OCI-LY7 (cell line): ENCODE data around the gene MAS1L. TPM values are rescaled to one million over a fixed set of nuclear protein-coding genes. Genes with fewer than 3 reads are reported as not detected.

Source experiments
- BruUV-seq: library from RNA; stranded (reverse); fragments of 400-500 nt; replicated peaks from 2 replicates; lab custom pipeline; 2021; lab: Mats Ljungman, UMichigan
- CTCF ChIA-PET: fragments of 300-600 bp; sonication (Branson Sonifier 250); formaldehyde crosslinking; loops from one replicate; lab custom pipeline; 2022; ENCODE audit warnings: antibody characterized with exemption; ENCODE audit not compliant: unreplicated experiment; lab: Charles Lee
- POLR2A ChIA-PET: fragments of 300-600 bp; sonication (Branson Sonifier 250); formaldehyde crosslinking; loops from one replicate; lab custom pipeline; 2022; ENCODE audit warnings: antibody characterized with exemption; lab: Charles Lee
- DNase-seq: peaks from one replicate; pipeline ENCODE4 v3.0.0-alpha.2; 2015; ENCODE audit warnings: low spot score
- H2AFZ ChIP-seq: fragments of 200-600 bp; sonication (generic), shearing (Covaris generic); 2 replicates; pipeline ENCODE4 v1.6.1; 2014; ENCODE audit warnings: mild to moderate bottlenecking, antibody characterized with exemption, low read length, moderate library complexity
- H3K27ac ChIP-seq: fragments of 200-600 bp; sonication (generic); 2 replicates; pipeline ENCODE4 v1.5.1; 2014; ENCODE audit warnings: mixed run types, low read depth, mild to moderate bottlenecking, moderate library complexity, low read length, inconsistent platforms; ENCODE audit not compliant: poor library complexity, severe bottlenecking
- H3K36me3 ChIP-seq: fragments of 200-600 bp; sonication (generic); 2 replicates; pipeline ENCODE4 v1.6.1; 2014; ENCODE audit warnings: mild to moderate bottlenecking, antibody characterized with exemption, low read length, moderate library complexity, mixed read lengths; ENCODE audit not compliant: insufficient read depth
- H3K4me1 ChIP-seq: fragments of 200-600 bp; sonication (generic); 2 replicates; pipeline ENCODE4 v1.5.1; 2014; ENCODE audit warnings: mild to moderate bottlenecking, low read length; ENCODE audit not compliant: insufficient read depth, poor library complexity, severe bottlenecking
- H3K4me2 ChIP-seq: fragments of 200-600 bp; sonication (generic); 2 replicates; pipeline ENCODE4 v1.6.1; 2014; ENCODE audit warnings: mild to moderate bottlenecking, low read length
- H3K4me3 ChIP-seq: fragments of 200-600 bp; sonication (generic); 2 replicates; pipeline ENCODE4 v1.5.1; 2014; ENCODE audit warnings: mild to moderate bottlenecking, low read depth, low read length; ENCODE audit not compliant: poor library complexity, severe bottlenecking
- H3K79me2 ChIP-seq: fragments of 200-600 bp; sonication (generic); 2 replicates; pipeline ENCODE4 v1.6.1; 2016; ENCODE audit warnings: low read depth, mild to moderate bottlenecking, low read length, moderate library complexity, mixed read lengths; ENCODE audit not compliant: insufficient read depth
- H3K9me2 ChIP-seq: fragments of 200-600 bp; sonication (generic); 2 replicates; pipeline ENCODE4 v1.6.1; 2016; ENCODE audit warnings: mild to moderate bottlenecking, low read length, mixed read lengths; ENCODE audit not compliant: insufficient read depth
- H3K9me3 ChIP-seq: fragments of 200-600 bp; sonication (generic); 2 replicates; pipeline ENCODE4 v1.6.1; 2014; ENCODE audit warnings: mild to moderate bottlenecking, mixed run types, low read length, mixed read lengths
- H4K20me1 ChIP-seq: fragments of 200-600 bp; sonication (generic); 2 replicates; pipeline ENCODE4 v1.6.1; 2014; ENCODE audit warnings: mild to moderate bottlenecking, antibody characterized with exemption, low read length, moderate library complexity, mixed read lengths; ENCODE audit not compliant: insufficient read depth
- EZH2phosphoT487 ChIP-seq: fragments of 200-600 bp; sonication (generic); IDR thresholded peaks from 2 replicates; pipeline ENCODE4 v1.6.1; 2018; ENCODE audit warnings: low read depth, borderline replicate concordance, mild to moderate bottlenecking, mixed run types, antibody characterized with exemption, low read length, moderate library complexity, mixed read lengths
- intact Hi-C: fragments of 100-400 bp; cut with micrococcal nuclease; formaldehyde crosslinking; loops from one replicate; pipeline ENCODE4 v1.10.0; 2022; ENCODE audit not compliant: unreplicated experiment
- total RNA-seq, 2 experiments: library from RNA; depleted of rRNA in 1 of 2; stranded (reverse); fragments of >200 nt in 1 of 2; shearing (Covaris generic) in 1 of 2; gene quantifications; 2 replicates each; pipeline ENCODE4 v1.2.3, GENCODE V29; 2014 to 2022
- TF ChIP-seq, protein P1 (sequence below): fragments of 200-600 bp; sonication (generic); conservative IDR thresholded peaks from 2 replicates; pipeline ENCODE4 v1.5.1; 2014; ENCODE audit warnings: mild to moderate bottlenecking, antibody characterized with exemption, low read length, moderate library complexity, mixed read lengths

Gene MAS1L
- total RNA-seq, 2 experiments from 2014 or later = not detected

DNA sequence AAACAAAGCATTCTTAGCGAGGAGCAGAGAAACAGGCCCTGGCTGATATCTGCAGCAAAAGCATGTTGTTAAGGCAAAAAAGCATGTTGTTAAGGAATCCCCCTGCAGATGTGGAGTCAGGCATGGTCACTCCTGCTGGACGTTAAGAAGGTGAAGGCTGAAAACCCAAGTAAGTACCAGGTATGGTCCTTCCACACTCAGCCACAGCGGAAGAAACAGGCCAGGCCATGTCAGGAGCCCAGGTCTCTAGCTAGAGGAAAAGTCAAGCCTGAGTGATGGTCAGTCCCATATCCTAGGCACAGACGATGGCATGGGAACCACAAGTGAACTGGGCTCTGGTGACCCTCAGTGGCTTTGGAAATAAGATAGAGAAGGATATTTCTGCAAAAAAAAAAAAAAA is 32.5 kb upstream of the MAS1L start:
- Histone ChIP-seq H3K36me3 (no peaks in the 10 kb centered on the region), H3K4me1 (no peaks in the 10 kb centered on the region), H3K9me2 (no peaks in the 10 kb centered on the region), H3K9me3 (no peaks in the 10 kb centered on the region), H3K79me2 (no peaks in the 10 kb centered on the region), H3K4me2 (no peak overlapping the region), H2AFZ (no peak overlapping the region), H3K4me3 (no peak overlapping the region), H3K27ac (no peak overlapping the region), H4K20me1 (no peaks in the 10 kb centered on the region)
- intact Hi-C loops = no loop called here
- BruUV-seq = no TSS peak
- no peak for DNase-seq
- TF ChIP-seq, protein P1, sequence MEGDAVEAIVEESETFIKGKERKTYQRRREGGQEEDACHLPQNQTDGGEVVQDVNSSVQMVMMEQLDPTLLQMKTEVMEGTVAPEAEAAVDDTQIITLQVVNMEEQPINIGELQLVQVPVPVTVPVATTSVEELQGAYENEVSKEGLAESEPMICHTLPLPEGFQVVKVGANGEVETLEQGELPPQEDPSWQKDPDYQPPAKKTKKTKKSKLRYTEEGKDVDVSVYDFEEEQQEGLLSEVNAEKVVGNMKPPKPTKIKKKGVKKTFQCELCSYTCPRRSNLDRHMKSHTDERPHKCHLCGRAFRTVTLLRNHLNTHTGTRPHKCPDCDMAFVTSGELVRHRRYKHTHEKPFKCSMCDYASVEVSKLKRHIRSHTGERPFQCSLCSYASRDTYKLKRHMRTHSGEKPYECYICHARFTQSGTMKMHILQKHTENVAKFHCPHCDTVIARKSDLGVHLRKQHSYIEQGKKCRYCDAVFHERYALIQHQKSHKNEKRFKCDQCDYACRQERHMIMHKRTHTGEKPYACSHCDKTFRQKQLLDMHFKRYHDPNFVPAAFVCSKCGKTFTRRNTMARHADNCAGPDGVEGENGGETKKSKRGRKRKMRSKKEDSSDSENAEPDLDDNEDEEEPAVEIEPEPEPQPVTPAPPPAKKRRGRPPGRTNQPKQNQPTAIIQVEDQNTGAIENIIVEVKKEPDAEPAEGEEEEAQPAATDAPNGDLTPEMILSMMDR = no peak
- TF ChIP-seq EZH2phosphoT487 = no peak
- POLR2A ChIA-PET = no interaction called here
- CTCF ChIA-PET = no interaction called here

DNA sequence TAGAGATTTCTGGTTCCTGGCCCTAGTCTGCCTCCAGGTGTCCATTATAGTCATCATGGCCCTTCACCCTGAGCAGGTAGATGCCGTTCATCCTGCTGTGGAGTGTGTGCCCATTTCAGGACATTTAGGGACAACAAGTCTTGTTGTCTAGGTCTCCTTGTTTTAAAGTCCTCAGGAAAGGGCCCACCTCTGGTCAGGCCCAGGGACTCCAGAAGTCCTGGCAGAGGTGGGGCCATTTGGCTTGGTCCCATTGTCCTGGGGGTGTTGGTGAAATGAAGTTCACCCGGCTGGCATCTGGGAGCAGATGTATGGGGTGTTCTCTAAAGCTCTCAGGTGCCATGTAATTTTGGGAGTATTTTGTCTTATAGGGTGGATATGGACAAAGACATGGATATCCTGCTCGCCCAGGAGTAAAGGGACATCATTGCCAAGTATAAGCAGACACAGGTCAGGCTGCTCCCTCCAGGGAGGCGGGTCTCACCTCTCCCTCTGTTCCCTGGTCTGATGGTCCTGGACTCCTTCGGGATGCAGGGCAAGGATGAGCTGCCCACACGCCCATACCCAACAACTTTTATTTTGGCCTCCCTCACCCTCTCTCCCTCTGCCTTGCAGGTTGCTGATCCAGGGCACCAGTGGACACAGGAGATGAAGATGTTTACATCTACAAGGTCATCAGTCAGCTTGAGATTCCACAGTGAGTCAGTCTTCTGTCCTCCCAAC is 31.7 kb upstream of the MAS1L start:
- H3K27ac ChIP-seq = no peak overlapping the region
- no peak overlapping the region for H2AFZ ChIP-seq
- H4K20me1 ChIP-seq = no peaks in the 10 kb centered on the region
- no peaks in the 10 kb centered on the region for H3K9me3 ChIP-seq
- H3K4me3 ChIP-seq = no peak overlapping the region
- no peak overlapping the region for H3K4me2 ChIP-seq
- H3K4me1 ChIP-seq = no peaks in the 10 kb centered on the region
- no peak for TF ChIP-seq EZH2phosphoT487
- TF ChIP-seq, protein P1 = no peak
- intact Hi-C loops = no loop called here
- no peaks in the 10 kb centered on the region for H3K9me2 ChIP-seq
- no TSS peak for BruUV-seq
- POLR2A ChIA-PET = no interaction called here
- H3K79me2 ChIP-seq = no peaks in the 10 kb centered on the region
- CTCF ChIA-PET = no interaction called here
- no peak for DNase-seq
- no peaks in the 10 kb centered on the region for H3K36me3 ChIP-seq

DNA sequence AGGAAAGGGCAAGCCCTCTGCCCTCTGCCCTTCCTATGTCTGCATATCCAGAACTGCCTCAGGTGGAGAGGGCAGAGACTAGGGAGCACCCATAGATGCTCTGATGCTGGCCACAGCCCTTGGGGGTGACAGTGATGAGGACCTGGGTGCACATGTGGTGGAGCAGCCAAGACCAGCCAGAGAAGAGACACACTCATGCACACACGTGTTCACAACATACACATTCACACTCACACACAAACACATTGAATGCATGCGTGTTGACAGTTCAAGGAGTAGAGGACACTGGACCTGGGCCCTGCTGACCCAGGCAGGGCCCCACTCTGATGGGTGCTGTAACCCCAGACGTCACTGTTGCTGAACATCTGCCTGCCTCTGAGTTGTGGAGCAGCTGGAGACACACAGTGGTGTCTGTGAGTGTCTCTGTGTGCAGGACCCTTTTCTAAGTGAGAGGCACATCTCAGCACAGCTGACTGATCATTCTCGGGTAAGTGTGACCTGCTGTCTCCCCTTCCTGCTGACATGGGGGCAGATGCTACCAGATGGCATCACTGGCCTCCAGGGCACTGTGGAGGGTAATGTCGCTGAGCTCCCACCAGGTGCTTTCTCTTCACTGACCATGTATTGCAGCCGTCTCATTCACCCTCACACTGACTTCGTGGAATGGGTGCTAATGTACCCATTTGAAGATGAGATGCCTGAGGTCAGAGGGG is 30.1 kb upstream of the MAS1L start:
- intact Hi-C loops = no loop called here
- H3K9me3 ChIP-seq = no peaks in the 10 kb centered on the region

More for the DNA sequence above, 30.1 kb upstream of the MAS1L start:
- POLR2A ChIA-PET = no interaction called here
- no peak for DNase-seq
- H3K27ac ChIP-seq = no peak overlapping the region
- no peaks in the 10 kb centered on the region for H3K9me2 ChIP-seq
- no peak overlapping the region for H3K4me2 ChIP-seq
- no peak for TF ChIP-seq EZH2phosphoT487
- TF ChIP-seq, protein P1 = no peak
- BruUV-seq = no TSS peak
- CTCF ChIA-PET = no interaction called here
- H4K20me1 ChIP-seq = no peaks in the 10 kb centered on the region
- no peak overlapping the region for H3K4me3 ChIP-seq
- no peaks in the 10 kb centered on the region for H3K79me2 ChIP-seq
- no peaks in the 10 kb centered on the region for H3K36me3 ChIP-seq
- H3K4me1 ChIP-seq = no peaks in the 10 kb centered on the region
- H2AFZ ChIP-seq = no peak overlapping the region
